T1000 (cell line): ENCODE measurements around the gene GRIN3B.

Experiments used
- DNase-seq: peaks from one replicate; lab custom pipeline; 2025; ENCODE audit warnings: mixed read lengths; lab: John Stamatoyannopoulos, UW

Gene GRIN3B

DNA sequence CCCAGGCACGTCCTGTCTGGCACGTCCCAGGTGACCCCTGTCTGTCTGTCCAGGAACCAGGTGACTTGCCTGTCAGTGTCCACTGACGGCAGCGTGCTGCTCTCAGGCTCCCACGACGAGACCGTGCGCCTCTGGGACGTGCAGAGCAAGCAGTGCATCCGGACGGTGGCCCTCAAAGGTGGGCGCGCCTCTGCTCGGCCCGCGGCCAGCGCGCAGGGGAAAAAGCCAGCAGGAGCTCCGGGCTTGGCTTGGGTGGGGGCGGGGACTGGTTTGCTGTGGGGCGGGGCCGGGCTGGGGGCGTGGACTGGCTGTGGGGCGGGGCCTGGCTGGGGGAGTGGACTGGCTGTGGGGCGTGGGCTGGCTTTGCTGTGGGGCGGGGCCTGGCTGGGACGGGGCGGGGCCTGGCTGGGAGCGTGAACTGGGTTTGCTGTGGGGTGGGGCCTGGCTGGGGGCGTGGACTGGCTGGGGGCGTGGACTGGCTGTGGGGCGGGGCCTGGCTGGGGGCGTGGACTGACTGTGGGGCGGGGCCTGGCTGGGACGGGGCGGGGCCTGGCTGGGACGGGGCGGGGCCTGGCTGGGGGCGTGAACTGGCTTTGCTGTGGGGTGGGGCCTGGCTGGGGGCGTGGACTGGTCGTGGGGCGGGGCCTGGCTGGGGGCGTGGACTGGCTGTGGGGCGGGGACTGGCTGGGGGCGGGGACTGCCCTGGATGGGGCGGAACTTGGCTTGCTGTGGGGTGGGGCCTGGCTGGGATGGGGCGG, 8.9 kb upstream of the GRIN3B start:
- DNase-seq, result peak; percentile 94

DNA sequence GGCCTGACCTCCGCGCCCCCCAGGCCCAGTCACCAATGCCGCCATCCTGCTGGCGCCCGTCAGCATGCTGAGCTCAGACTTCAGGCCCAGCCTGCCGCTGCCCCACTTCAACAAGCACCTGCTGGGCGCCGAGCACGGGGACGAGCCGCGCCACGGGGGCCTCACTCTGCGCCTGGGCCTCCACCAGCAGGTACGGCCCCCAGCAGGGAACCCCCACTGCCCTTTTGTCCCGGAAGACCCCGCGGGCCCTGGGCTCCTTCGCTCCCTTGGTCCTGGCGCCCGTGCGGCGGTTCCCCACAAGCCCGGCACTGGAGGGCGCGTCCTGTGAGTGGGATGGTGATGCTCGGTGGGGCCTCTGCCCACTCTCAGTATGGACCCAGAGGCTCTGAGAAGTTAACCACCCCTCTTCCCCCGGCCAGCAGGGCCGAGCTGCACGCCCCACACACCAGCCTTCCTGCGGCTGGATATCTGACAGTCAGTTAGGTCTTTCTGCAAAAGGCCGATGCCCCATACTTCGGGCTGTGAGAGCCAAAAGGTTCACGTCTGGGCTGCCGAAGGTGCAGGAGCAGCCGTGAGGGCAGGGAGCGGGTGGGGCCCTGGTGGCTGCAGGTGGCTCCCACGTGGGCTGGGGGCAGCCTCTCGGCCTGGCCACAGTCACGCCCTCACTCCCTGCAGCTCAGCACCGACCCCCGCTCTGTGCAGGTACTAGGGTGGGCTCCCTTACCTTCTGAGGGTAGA, 8.1 kb upstream of the GRIN3B start:
- DNase-seq, result no peak

DNA sequence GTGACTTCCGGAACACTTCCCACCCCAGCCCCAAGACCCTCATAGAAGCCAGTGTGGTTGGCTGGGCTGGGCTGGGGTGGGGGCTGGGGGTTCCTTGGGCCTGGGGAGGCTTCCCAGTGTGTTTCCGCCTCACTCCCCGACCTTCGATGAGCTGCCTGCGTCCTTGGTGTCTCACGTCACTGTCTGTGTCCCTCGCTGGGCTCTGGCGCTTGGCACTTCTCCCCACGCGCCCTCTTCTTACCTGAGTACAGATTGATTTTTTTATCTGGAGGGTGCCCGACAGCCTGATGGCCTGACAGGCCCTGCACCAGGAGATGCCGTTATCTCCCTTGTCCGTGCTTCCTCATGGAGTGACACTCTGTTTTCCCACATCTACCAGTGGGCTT, 7.6 kb upstream of the GRIN3B start:
- DNase-seq, result no peak

DNA sequence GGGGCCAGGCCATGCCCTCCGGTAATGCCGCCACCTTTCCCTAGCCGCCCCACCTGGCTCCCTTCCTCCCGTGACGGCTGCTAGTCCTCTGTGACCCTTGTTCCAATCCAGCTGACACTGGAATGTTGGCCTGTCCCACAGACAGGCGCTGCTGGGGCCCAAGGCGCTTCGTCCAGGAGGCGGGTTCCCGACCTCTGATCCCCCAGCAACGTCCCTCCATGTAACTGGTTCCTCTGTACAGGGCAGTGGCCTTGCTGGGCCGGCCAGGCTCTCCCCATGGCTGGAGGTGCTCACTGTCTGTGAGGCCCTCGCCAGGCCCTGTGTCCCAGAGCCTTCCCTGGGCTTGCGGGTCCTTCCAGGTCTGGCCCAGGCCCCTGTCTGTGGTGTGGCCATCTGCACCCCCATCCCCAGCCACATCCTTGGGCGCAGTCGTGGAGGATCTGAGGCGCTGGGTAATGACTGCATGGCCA, 6.8 kb upstream of the GRIN3B start:
- no peak for DNase-seq

DNA sequence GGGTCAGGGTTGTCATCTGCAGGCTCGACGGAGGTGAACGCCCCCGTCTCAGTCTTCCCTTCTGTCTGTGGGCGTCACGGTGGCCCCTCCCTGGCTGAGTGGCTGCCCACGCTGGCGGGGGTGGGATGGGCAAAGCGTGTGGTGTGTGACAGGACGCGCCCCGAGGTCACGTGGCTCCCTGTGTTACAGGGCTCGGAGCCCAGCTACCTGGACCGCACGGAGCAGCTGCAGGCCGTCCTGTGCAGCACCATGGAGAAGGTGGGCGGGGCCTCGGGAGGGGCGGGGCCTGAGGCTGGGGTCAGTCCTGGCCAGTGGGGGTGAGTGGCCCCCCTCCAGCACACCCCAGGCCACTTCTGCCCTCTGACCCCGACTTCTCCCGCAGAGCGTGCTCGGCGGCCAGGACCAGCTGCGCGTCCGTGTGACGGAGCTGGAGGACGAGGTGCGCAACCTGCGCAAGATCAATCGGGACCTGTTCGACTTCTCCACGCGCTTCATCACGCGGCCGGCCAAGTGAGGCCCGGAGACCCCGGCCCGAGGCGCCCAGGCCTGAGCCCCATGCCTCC, 6.3 kb upstream of the GRIN3B start:
- no peak for DNase-seq

DNA sequence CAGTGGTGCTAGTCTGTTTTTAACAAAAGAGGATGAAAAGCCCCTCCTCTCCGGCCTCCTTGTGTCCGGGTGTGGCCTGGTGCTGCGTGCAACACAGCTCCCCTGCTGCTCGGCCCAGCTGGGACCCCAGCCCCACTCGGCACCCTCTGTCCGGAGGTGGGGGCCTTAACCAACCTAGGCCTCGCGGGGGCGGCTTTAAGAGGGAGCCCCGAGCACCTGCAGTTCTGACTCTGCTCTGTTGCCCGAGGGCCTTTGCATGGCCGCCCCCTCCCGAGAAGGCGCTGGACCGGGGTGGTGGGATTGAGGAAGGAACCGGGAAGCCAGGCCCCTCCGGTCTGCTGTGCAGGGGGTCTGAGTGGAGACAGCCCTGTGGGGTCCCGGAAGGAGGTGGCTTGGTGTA, 5.7 kb upstream of the GRIN3B start:
- DNase-seq, result no peak

DNA sequence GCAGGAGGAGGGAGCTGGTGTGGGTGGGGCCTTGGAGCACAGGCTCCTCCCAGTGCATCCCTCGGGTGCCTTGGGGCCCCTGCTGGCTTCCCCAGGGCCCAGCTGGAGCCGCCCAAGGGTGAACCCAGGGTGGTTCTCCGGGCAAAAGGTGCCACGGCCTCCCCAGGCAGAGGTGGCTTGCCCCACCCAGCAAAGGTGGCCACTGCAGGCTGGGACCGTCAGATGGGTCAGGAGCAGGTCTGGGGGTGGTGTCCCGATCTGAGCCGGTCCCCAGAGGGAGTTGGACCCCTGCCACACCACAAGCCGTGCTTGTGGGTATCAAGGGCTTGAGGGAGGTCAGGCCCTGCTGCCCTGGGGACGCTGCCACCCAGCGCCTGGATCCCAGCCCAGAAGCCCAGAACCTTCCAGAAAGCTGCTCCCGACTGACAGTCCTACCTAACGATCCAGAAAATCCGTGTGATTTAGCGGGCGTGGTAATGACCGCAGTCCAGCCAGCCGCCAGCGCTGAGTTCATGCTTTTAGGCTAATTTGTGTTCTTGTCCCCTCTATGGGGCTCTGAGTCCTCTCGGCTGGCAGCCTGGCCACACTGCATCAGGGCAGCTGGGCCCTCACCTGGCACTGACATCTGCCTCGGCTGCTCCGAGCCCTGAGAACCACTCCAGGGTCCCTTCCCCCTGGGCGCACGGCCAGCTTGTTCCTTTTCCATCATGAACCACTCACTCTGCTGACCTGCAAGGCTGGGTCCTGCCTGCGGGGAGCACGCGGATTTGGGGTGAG, 5.0 kb upstream of the GRIN3B start:
- no peak for DNase-seq

DNA sequence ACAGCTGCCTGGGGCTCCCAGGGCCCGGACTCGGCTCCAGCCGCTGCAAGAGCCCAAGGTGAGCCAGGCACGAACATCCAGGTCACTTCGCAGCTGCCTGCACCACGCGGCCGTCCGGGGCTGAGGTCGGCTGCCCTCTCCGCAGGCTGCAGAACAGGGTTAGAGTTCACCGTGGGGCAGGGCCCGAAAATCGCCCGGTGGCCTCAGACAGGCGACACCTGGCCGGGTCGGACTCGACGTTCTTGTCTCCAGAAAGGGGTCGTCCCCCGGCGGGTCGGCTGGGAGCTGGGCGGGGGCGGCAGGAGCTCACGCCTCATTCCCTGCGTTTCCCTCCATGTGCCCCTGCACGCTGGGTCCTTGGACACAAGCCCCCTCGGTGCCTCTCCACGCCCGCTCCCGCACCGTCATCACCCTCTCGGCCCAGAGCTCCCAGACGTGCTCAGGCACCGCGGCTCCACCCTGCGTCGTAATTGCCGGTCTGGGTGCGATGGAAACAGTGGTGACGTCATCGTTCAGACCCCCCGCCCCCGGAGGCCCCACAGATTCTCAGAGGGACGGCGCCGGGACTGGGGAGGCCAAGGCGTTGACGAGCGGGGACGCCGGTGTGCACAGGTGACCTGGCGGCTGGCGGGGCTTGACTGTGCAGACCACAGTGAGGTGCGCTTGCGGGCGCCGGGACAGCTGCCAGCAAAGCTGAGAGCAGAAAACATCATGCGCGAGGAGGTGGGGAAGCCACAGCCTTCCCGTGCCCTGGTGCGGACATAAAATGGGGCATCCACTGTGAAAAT, 4.0 kb upstream of the GRIN3B start:
- no peak for DNase-seq

DNA sequence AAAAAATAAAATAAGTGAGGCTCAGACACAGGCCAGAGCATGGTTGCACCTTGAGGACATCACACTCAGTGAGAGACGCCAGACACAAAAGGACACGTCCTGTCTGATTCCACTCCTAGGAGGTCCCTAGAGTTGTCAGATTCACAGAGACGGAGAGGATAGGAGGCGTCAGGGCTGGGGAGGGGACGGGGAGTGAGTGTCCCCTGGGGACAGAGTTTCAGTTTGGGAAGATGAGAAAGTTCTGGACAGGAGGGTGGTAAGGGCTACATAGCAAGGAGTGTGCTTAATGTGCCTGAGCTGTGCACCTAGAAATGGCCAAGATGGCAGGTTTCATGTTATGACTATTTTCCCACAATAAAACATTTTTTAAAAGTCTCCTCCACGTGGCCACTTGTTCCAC, 2.2 kb upstream of the GRIN3B start:
- no peak for DNase-seq

DNA sequence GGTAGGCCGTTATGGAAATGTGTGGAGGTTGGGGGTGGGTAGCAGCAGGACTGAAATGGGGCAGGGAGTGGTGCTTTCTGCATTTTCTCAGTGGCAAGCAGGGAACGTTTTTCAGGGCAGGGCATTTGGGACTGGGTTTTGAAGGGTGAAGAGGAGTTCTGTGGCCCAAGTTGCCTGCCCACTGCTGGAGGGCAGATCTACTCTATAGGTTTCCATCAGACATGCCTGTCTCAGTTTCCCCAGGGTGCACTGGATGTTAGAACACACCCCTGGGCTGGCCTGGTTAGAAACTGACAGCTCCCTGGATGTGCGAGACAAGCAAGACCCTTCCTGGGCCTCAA, 870 bp upstream of the GRIN3B start:
- no peak for DNase-seq

DNA sequence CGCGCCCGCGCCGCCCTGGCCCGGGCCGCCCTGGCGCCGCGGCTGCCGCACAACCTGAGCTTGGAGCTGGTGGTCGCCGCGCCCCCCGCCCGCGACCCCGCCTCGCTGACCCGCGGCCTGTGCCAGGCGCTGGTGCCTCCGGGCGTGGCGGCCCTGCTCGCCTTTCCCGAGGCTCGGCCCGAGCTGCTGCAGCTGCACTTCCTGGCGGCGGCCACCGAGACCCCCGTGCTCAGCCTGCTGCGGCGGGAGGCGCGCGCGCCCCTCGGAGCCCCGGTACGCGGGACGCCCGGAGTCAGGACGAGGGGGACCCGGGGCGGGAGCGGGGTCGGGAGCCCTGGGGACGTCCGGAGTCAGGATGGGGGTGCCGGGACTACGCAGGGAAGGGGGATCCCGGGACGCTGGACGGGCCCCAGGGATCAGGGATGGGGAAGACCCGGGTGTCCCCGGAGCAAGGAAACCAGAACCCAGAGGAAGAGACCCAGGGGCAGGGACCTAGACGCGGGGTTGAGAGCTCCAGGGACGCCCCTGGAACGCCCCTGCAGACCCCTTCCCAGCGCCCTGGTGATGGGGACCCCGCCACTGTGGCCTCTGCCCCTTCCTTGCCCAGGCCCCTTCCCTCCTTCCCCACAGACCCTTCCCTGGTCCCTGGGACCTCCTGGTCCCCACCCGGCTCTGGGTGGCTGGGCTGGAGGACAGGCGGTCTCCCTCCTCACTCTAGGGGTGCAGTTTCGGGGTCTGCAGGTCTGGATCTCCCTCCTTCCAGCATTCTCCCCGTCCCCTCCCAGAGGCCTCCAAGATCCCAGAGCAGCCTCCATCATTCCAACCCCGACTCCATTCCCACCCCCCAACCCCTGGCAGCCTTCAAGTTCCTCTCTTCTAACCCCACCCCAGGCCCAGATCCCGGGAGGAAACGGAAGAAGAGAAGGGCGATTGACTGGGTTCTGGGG, 645 bp downstream of the GRIN3B start:
- no peak for DNase-seq

DNA sequence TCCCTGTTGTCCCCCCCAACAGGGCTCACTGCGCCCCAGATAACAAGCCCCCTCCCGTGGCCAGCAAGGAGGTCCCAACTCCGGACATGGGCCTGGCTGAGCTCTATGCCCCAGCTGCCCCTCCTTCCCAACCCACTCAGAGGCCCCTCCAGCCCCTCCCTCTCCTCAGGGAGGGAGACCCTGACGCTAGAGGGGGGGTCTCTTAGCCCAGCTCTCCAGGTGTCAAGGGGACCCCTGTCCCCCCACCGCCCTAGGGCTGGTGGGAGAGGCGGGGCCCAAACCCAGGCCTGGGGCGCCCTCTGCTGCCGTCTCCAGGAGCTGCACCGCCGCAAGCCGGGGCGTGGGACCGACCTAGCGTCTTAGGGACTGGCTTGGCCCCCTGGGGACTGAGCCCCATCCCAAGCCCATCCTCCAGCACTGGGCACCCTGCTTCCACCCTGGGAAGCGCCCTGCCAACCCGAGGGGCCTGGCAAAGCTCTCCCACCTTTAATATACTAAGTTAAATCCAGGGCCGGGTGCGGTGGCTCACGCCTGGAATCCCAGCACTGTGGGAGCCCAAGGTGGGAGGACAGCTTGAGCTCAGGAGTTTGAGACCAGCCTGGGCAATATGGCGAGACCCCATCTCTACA, 1.4 kb downstream of the GRIN3B start:
- DNase-seq, result peak; percentile 51

DNA sequence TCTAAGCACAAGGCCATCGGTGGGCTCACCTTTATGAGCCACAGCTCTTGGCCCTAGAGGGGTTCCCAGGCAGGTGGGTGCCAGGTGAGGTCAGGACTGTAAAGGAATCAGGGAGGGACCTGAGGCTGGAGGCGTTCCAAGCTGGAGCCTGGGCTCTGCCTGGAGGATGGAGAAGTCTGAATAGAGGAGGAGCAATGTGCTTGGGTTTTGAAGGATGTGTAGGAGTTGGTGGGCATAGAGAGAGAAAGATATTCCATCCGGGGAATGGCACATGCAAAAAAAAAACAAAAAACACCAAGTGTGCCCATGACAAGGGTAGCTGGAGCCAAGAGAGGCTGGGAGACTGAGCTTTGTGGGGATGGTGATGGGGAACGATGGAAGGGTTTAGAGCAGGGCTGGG, 2.4 kb downstream of the GRIN3B start:
- no peak for DNase-seq

DNA sequence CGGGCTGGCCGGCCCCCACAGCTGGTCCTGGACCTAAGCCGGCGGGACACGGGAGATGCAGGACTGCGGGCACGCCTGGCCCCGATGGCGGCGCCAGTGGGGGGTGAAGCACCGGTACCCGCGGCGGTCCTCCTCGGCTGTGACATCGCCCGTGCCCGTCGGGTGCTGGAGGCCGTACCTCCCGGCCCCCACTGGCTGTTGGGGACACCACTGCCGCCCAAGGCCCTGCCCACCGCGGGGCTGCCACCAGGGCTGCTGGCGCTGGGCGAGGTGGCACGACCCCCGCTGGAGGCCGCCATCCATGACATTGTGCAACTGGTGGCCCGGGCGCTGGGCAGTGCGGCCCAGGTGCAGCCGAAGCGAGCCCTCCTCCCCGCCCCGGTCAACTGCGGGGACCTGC, 3.1 kb downstream of the GRIN3B start:
- DNase-seq, result no peak

DNA sequence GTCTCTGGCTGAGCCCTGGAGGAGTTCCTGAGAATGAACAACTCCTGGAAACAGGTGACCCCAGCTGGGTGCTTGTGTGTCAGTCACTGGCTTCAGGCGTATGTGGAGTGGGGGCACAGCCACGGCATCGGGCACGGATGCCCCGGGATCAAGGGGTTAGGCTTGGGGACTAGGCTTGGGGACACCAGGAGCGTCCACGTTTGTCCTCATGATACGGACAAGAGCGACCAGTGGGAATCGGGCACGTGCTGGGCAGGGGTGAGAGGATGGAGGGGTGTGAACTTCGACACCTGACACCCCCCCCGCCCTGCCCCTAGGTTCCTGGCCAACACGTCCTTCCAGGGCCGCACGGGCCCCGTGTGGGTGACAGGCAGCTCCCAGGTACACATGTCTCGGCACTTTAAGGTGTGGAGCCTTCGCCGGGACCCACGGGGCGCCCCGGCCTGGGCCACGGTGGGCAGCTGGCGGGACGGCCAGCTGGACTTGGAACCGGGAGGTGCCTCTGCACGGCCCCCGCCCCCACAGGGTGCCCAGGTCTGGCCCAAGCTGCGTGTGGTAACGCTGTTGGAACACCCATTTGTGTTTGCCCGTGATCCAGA, 4.1 kb downstream of the GRIN3B start:
- DNase-seq, result no peak

DNA sequence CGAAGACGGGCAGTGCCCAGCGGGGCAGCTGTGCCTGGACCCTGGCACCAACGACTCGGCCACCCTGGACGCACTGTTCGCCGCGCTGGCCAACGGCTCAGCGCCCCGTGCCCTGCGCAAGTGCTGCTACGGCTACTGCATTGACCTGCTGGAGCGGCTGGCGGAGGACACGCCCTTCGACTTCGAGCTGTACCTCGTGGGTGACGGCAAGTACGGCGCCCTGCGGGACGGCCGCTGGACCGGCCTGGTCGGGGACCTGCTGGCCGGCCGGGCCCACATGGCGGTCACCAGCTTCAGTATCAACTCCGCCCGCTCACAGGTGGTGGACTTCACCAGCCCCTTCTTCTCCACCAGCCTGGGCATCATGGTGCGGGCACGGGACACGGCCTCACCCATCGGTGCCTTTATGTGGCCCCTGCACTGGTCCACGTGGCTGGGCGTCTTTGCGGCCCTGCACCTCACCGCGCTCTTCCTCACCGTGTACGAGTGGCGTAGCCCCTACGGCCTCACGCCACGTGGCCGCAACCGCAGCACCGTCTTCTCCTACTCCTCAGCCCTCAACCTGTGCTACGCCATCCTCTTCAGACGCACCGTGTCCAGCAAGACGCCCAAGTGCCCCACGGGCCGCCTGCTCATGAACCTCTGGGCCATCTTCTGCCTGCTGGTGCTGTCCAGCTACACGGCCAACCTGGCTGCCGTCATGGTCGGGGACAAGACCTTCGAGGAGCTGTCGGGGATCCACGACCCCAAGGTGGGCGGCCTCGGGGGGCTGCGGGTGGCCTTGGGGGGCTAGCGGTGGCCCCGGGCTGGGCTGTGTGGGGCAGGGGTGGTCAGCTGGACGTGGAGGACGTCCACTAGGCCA, 4.8 kb downstream of the GRIN3B start:
- DNase-seq, result no peak

DNA sequence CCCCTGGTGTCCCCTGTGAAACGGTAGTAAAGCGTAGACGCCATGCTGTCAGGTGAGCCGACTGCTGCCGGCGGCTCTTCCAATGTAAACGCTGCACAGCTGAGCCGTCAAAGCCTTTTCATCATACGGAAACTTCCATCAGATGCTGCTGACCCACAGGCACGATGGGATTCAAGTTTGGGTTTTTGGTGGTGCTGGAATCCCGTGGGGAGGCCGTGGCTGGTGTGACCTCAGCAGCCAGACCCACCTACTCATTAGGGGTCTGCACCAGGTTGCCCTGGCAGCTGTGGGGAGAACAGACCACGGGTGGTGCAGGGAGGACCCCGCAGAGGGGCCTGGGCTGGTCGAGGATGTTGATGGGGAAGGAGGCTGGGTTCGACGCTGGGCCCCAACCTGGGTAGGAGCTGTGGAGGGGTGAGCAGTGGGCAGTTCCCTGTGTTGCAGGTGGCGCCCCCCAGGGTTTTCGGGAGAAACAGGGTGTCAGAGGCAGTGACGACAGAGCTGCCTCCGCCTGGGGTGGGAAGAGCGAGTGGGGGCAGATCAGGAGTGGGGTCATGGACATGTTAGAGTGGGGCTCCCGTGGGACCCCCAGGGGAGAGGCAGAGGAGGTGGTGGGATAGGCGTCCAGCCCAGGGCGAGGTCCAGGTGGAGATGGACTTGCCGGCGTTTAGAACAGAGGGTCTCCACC, 6.6 kb downstream of the GRIN3B start:
- no peak for DNase-seq
